Measurements from ENCODE around the gene PRELID3B. TPM values are rescaled to one million over a fixed set of nuclear protein-coding genes. Genes with fewer than 3 reads are reported as not detected.

PRELID3B gene
- total and polyA plus RNA-seq, 4 donors = 19.5 to 44.2 (median 28.5) TPM

- ATAC-seq (ENCODE audit: low FRiP score) (no peak), DNase-seq (no peak)
- Histone ChIP-seq H3K9me3 (ENCODE audit: control insufficient read depth, low read length) (peaks cover 3% of the 10 kb centered on the region), H3K27ac (ENCODE audit: low read depth in 1 of 2, low read length in 2 of 2) (no peak overlapping the region), H3K36me3 (ENCODE audit: control insufficient read depth in 1 of 2, insufficient read depth in 2 of 2, low read length in 1 of 2) (no peaks in the 10 kb centered on the region), H3K4me1 (ENCODE audit: control insufficient read depth in 1 of 2, insufficient read depth in 2 of 2, low read length in 2 of 2) (no peaks in the 10 kb centered on the region), H3K27me3 (ENCODE audit: control insufficient read depth in 1 of 2, insufficient read depth in 2 of 2, low read length in 1 of 2) (peaks cover 0 to 3% of the 10 kb centered on the region in 2 donors), H3K4me3 (ENCODE audit: low read length in 2 of 2) (no peak overlapping the region)
- 79 to 86% methylated on average over 5 of the region's 5 CpGs for WGBS, 2 donors
- intact Hi-C loops (cut with DNase I) = no loop called here
Observed at GRCh38 chr20:59078231-59078630, 35.6 kb upstream of the PRELID3B start.

GRCh38 chr20:59077705-59078104 lies 35.1 kb upstream of the PRELID3B start:
- no peak for DNase-seq

GRCh38 chr20:59075934-59076508 lies 33.4 kb upstream of the PRELID3B start:
- intact Hi-C loops (cut with DNase I) = no loop called here
- DNase-seq (no peak), ATAC-seq (ENCODE audit: low FRiP score) (no peak)
- peaks cover 3% of the 10 kb centered on the region for H3K9me3 ChIP-seq (ENCODE audit: control insufficient read depth, low read length)
- peaks cover 0 to 3% of the 10 kb centered on the region in 2 donors for H3K27me3 ChIP-seq (ENCODE audit: control insufficient read depth in 1 of 2, insufficient read depth in 2 of 2, low read length in 1 of 2)
- no peaks in the 10 kb centered on the region for H3K36me3 ChIP-seq (ENCODE audit: control insufficient read depth in 1 of 2, insufficient read depth in 2 of 2, low read length in 1 of 2)
- H3K27ac ChIP-seq (ENCODE audit: low read depth in 1 of 2, low read length in 2 of 2) = no peak overlapping the region
- H3K4me1 ChIP-seq (ENCODE audit: control insufficient read depth in 1 of 2, insufficient read depth in 2 of 2, low read length in 2 of 2) = no peaks in the 10 kb centered on the region
- H3K4me3 ChIP-seq (ENCODE audit: low read length in 2 of 2) = no peak overlapping the region
- WGBS, 2 donors = 58 to 70% methylated on average over 4 of the region's 4 CpGs

More at GRCh38 chr20:59077705-59078104, 35.1 kb upstream of the PRELID3B start:
- Histone ChIP-seq H3K9me3 (ENCODE audit: control insufficient read depth, low read length) (peaks cover 3% of the 10 kb centered on the region), H3K4me1 (ENCODE audit: control insufficient read depth in 1 of 2, insufficient read depth in 2 of 2, low read length in 2 of 2) (no peaks in the 10 kb centered on the region), H3K27ac (ENCODE audit: low read depth in 1 of 2, low read length in 2 of 2) (no peak overlapping the region), H3K4me3 (ENCODE audit: low read length in 2 of 2) (no peak overlapping the region), H3K27me3 (ENCODE audit: control insufficient read depth in 1 of 2, insufficient read depth in 2 of 2, low read length in 1 of 2) (peaks cover 0 to 3% of the 10 kb centered on the region in 2 donors), H3K36me3 (ENCODE audit: control insufficient read depth in 1 of 2, insufficient read depth in 2 of 2, low read length in 1 of 2) (no peaks in the 10 kb centered on the region)
- 38 to 42% methylated on average over 1 of the region's 1 CpG for WGBS, 2 donors
- intact Hi-C loops (cut with DNase I) = no loop called here
- ATAC-seq (ENCODE audit: low FRiP score) = no peak

DNA sequence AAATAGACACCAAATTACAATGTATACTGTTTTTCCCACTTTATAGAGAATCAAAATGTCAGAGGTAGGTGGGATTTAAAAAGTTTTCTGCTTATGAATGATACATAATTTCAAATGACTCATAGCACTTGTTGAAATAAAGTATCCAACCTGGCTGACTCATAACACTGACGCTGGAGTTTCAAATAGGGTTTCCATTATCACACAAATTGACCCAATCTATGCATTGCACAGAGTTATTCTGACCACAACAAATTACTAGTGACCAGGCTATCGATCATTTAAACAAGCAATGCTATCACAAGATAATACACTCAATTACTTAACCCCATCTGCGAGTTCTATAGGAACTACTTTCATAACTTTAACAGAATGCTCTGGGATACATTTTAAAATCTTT lies 31.9 kb upstream of the PRELID3B start:
- intact Hi-C loops (cut with DNase I) = no loop called here
- DNase-seq (no peak), ATAC-seq (ENCODE audit: low FRiP score) (no peak)
- Histone ChIP-seq H3K9me3 (ENCODE audit: control insufficient read depth, low read length) (peaks cover 4% of the 10 kb centered on the region), H3K36me3 (ENCODE audit: control insufficient read depth in 1 of 2, insufficient read depth in 2 of 2, low read length in 1 of 2) (no peaks in the 10 kb centered on the region), H3K27me3 (ENCODE audit: control insufficient read depth in 1 of 2, insufficient read depth in 2 of 2, low read length in 1 of 2) (peaks cover 0 to 3% of the 10 kb centered on the region in 2 donors), H3K27ac (ENCODE audit: low read depth in 1 of 2, low read length in 2 of 2) (no peak overlapping the region), H3K4me3 (ENCODE audit: low read length in 2 of 2) (no peak overlapping the region), H3K4me1 (ENCODE audit: control insufficient read depth in 1 of 2, insufficient read depth in 2 of 2, low read length in 2 of 2) (no peaks in the 10 kb centered on the region)
- WGBS, 2 donors = 23 to 30% methylated on average over 3 of the region's 3 CpGs

GRCh38 chr20:59073582-59073981 lies 31.0 kb upstream of the PRELID3B start:
- ATAC-seq (ENCODE audit: low FRiP score) (no peak), DNase-seq (no peak)
- WGBS, 2 donors = 81 to 86% methylated on average over 1 of the region's 1 CpG
- Histone ChIP-seq H3K9me3 (ENCODE audit: control insufficient read depth, low read length) (peaks cover 4% of the 10 kb centered on the region), H3K4me3 (ENCODE audit: low read length in 2 of 2) (no peak overlapping the region), H3K36me3 (ENCODE audit: control insufficient read depth in 1 of 2, insufficient read depth in 2 of 2, low read length in 1 of 2) (no peaks in the 10 kb centered on the region), H3K27me3 (ENCODE audit: control insufficient read depth in 1 of 2, insufficient read depth in 2 of 2, low read length in 1 of 2) (peaks cover 0 to 3% of the 10 kb centered on the region in 2 donors), H3K4me1 (ENCODE audit: control insufficient read depth in 1 of 2, insufficient read depth in 2 of 2, low read length in 2 of 2) (no peaks in the 10 kb centered on the region), H3K27ac (ENCODE audit: low read depth in 1 of 2, low read length in 2 of 2) (no peak overlapping the region)
- intact Hi-C loops (cut with DNase I) = no loop called here

DNA sequence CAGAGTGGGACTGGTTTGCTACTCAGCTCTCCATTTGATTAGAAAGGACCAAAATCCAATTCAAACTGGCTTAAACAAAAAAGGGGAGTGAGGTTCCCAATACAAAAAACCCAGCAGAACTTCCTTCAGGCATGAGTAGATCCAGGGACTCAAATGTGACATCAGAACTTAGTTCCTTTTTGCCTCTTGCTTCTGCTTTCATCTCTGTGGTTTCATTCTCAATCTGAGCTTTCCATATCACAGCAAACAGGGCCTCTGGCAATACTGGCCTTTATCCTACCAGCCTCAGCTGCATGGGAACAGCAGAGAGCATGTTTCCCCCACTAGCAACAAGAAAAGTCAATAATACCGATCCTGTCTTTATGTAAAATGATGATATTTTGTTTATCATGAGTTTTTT lies 28.6 kb upstream of the PRELID3B start:
- WGBS, 2 donors = 87 to 92% methylated on average over 1 of the region's 1 CpG
- no peak for ATAC-seq (ENCODE audit: low FRiP score)
- H3K27me3 ChIP-seq (ENCODE audit: control insufficient read depth in 1 of 2, insufficient read depth in 2 of 2, low read length in 1 of 2) = no peaks in the 10 kb centered on the region

GRCh38 chr20:59069026-59069425 lies 26.4 kb upstream of the PRELID3B start:
- peaks cover 1% of the 10 kb centered on the region for H3K9me3 ChIP-seq (ENCODE audit: control insufficient read depth, low read length)
- WGBS, 2 donors = 41 to 48% methylated on average over 2 of the region's 2 CpGs
- no peak overlapping the region for H3K27ac ChIP-seq (ENCODE audit: low read depth in 1 of 2, low read length in 2 of 2)
- no peaks in the 10 kb centered on the region for H3K4me1 ChIP-seq (ENCODE audit: control insufficient read depth in 1 of 2, insufficient read depth in 2 of 2, low read length in 2 of 2)
- H3K27me3 ChIP-seq (ENCODE audit: control insufficient read depth in 1 of 2, insufficient read depth in 2 of 2, low read length in 1 of 2) = no peaks in the 10 kb centered on the region
- intact Hi-C loops (cut with DNase I) = no loop called here
- H3K36me3 ChIP-seq (ENCODE audit: control insufficient read depth in 1 of 2, insufficient read depth in 2 of 2, low read length in 1 of 2) = no peaks in the 10 kb centered on the region
- H3K4me3 ChIP-seq (ENCODE audit: low read length in 2 of 2) = no peak overlapping the region
- DNase-seq (no peak), ATAC-seq (ENCODE audit: low FRiP score) (no peak)

More for the DNA sequence above, 28.6 kb upstream of the PRELID3B start:
- DNase-seq = no peak
- H3K27ac ChIP-seq (ENCODE audit: low read depth in 1 of 2, low read length in 2 of 2) = no peak overlapping the region
- peaks cover 1% of the 10 kb centered on the region for H3K9me3 ChIP-seq (ENCODE audit: control insufficient read depth, low read length)
- H3K4me3 ChIP-seq (ENCODE audit: low read length in 2 of 2) = no peak overlapping the region
- no peaks in the 10 kb centered on the region for H3K4me1 ChIP-seq (ENCODE audit: control insufficient read depth in 1 of 2, insufficient read depth in 2 of 2, low read length in 2 of 2)
- no peaks in the 10 kb centered on the region for H3K36me3 ChIP-seq (ENCODE audit: control insufficient read depth in 1 of 2, insufficient read depth in 2 of 2, low read length in 1 of 2)
- intact Hi-C loops (cut with DNase I) = no loop called here

GRCh38 chr20:59068534-59068933 lies 25.9 kb upstream of the PRELID3B start:
- DNase-seq = no peak
- Histone ChIP-seq H3K4me1 (ENCODE audit: control insufficient read depth in 1 of 2, insufficient read depth in 2 of 2, low read length in 2 of 2) (no peaks in the 10 kb centered on the region), H3K27ac (ENCODE audit: low read depth in 1 of 2, low read length in 2 of 2) (no peak overlapping the region), H3K36me3 (ENCODE audit: control insufficient read depth in 1 of 2, insufficient read depth in 2 of 2, low read length in 1 of 2) (no peaks in the 10 kb centered on the region), H3K27me3 (ENCODE audit: control insufficient read depth in 1 of 2, insufficient read depth in 2 of 2, low read length in 1 of 2) (no peaks in the 10 kb centered on the region), H3K9me3 (ENCODE audit: control insufficient read depth, low read length) (peaks cover 1% of the 10 kb centered on the region), H3K4me3 (ENCODE audit: low read length in 2 of 2) (no peak overlapping the region)
- no peak for ATAC-seq (ENCODE audit: low FRiP score)
- intact Hi-C loops (cut with DNase I) = no loop called here
- WGBS, 2 donors = 78 to 79% methylated on average over 4 of the region's 4 CpGs

- H3K4me3 ChIP-seq (ENCODE audit: low read length in 2 of 2) = no peak overlapping the region
Observed at GRCh38 chr20:59064214-59064722, 21.7 kb upstream of the PRELID3B start.

More at GRCh38 chr20:59064214-59064722, 21.7 kb upstream of the PRELID3B start:
- H3K4me1 ChIP-seq (ENCODE audit: control insufficient read depth in 1 of 2, insufficient read depth in 2 of 2, low read length in 2 of 2) = no peaks in the 10 kb centered on the region
- no peak overlapping the region for H3K27ac ChIP-seq (ENCODE audit: low read depth in 1 of 2, low read length in 2 of 2)
- H3K36me3 ChIP-seq (ENCODE audit: control insufficient read depth in 1 of 2, insufficient read depth in 2 of 2, low read length in 1 of 2) = no peaks in the 10 kb centered on the region
- no peaks in the 10 kb centered on the region for H3K9me3 ChIP-seq (ENCODE audit: control insufficient read depth, low read length)
- no peak for DNase-seq
- intact Hi-C loops (cut with DNase I) = no loop called here
- H3K27me3 ChIP-seq (ENCODE audit: control insufficient read depth in 1 of 2, insufficient read depth in 2 of 2, low read length in 1 of 2) = no peaks in the 10 kb centered on the region
- ATAC-seq (ENCODE audit: low FRiP score) = no peak
- 16 to 26% methylated on average over 4 of the region's 4 CpGs for WGBS, 2 donors
